ENCODE data around the gene MTMR6.

DNA sequence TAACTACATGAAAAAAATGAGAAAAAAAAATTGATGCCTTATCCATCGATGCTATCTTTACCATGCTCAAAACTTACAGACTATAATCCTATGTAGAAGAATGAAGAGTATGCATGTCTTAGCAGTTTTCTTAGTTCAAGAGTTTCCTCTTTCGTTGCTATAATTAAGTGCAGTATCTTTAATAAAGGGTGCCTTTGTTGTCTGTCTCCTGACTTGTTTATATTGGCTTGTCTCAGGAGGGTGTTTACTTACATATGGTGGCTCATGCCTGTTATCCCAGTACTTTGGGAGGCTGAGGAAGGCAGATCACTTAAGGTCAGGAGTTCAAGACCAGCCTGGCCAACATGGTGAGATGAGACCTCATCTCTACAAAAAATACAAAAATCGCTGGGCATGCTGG lies 44.3 kb downstream of the MTMR6 start:
- TF ChIP-seq, protein P1, sequence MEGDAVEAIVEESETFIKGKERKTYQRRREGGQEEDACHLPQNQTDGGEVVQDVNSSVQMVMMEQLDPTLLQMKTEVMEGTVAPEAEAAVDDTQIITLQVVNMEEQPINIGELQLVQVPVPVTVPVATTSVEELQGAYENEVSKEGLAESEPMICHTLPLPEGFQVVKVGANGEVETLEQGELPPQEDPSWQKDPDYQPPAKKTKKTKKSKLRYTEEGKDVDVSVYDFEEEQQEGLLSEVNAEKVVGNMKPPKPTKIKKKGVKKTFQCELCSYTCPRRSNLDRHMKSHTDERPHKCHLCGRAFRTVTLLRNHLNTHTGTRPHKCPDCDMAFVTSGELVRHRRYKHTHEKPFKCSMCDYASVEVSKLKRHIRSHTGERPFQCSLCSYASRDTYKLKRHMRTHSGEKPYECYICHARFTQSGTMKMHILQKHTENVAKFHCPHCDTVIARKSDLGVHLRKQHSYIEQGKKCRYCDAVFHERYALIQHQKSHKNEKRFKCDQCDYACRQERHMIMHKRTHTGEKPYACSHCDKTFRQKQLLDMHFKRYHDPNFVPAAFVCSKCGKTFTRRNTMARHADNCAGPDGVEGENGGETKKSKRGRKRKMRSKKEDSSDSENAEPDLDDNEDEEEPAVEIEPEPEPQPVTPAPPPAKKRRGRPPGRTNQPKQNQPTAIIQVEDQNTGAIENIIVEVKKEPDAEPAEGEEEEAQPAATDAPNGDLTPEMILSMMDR (IDR thresholded peaks at IDR 0.05): no peak
- no peak for TF ChIP-seq POLR2AphosphoS5 (IDR thresholded peaks at IDR 0.05; ENCODE audit: low read depth, low read length)
- TF ChIP-seq, protein P2, sequence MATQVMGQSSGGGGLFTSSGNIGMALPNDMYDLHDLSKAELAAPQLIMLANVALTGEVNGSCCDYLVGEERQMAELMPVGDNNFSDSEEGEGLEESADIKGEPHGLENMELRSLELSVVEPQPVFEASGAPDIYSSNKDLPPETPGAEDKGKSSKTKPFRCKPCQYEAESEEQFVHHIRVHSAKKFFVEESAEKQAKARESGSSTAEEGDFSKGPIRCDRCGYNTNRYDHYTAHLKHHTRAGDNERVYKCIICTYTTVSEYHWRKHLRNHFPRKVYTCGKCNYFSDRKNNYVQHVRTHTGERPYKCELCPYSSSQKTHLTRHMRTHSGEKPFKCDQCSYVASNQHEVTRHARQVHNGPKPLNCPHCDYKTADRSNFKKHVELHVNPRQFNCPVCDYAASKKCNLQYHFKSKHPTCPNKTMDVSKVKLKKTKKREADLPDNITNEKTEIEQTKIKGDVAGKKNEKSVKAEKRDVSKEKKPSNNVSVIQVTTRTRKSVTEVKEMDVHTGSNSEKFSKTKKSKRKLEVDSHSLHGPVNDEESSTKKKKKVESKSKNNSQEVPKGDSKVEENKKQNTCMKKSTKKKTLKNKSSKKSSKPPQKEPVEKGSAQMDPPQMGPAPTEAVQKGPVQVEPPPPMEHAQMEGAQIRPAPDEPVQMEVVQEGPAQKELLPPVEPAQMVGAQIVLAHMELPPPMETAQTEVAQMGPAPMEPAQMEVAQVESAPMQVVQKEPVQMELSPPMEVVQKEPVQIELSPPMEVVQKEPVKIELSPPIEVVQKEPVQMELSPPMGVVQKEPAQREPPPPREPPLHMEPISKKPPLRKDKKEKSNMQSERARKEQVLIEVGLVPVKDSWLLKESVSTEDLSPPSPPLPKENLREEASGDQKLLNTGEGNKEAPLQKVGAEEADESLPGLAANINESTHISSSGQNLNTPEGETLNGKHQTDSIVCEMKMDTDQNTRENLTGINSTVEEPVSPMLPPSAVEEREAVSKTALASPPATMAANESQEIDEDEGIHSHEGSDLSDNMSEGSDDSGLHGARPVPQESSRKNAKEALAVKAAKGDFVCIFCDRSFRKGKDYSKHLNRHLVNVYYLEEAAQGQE (IDR thresholded peaks at IDR 0.05; ENCODE audit: insufficient read depth in 1 of 2, low read depth in 2 of 2, low read length in 1 of 2): no peak

All from Panc1 (cell line).